HL-60 (cell line): ENCODE data around the gene COPS4.

Source experiments
- CTCF ChIP-seq: IDR thresholded peaks from one replicate; pipeline ENCODE4 v1.5.1; 2011; ENCODE audit warnings: low read length, control low read depth, inconsistent platforms; ENCODE audit not compliant: insufficient read depth
- TF ChIP-seq, protein P1 (sequence below): IDR thresholded peaks from 2 replicates; pipeline ENCODE4 v1.6.1; 2012; ENCODE audit warnings: low read depth; ENCODE audit not compliant: insufficient replicate concordance

- TF ChIP-seq CTCF: no peak
- TF ChIP-seq, protein P1, sequence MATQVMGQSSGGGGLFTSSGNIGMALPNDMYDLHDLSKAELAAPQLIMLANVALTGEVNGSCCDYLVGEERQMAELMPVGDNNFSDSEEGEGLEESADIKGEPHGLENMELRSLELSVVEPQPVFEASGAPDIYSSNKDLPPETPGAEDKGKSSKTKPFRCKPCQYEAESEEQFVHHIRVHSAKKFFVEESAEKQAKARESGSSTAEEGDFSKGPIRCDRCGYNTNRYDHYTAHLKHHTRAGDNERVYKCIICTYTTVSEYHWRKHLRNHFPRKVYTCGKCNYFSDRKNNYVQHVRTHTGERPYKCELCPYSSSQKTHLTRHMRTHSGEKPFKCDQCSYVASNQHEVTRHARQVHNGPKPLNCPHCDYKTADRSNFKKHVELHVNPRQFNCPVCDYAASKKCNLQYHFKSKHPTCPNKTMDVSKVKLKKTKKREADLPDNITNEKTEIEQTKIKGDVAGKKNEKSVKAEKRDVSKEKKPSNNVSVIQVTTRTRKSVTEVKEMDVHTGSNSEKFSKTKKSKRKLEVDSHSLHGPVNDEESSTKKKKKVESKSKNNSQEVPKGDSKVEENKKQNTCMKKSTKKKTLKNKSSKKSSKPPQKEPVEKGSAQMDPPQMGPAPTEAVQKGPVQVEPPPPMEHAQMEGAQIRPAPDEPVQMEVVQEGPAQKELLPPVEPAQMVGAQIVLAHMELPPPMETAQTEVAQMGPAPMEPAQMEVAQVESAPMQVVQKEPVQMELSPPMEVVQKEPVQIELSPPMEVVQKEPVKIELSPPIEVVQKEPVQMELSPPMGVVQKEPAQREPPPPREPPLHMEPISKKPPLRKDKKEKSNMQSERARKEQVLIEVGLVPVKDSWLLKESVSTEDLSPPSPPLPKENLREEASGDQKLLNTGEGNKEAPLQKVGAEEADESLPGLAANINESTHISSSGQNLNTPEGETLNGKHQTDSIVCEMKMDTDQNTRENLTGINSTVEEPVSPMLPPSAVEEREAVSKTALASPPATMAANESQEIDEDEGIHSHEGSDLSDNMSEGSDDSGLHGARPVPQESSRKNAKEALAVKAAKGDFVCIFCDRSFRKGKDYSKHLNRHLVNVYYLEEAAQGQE: no peak
These were observed 30.3 kb downstream of the COPS4 start for GRCh38 chr4:83065266-83065665.
